Ascending aorta (tissue), 2 donors: ENCODE measurements around the gene ADGRB2. TPM values are rescaled to one million over a fixed set of nuclear protein-coding genes. Genes with fewer than 3 reads are reported as not detected.

Experiments
- DNase-seq, 2 donors: peaks; one replicate each; pipeline ENCODE4 v3.0.0-alpha.2; 2019; ENCODE audit warnings: low spot score in 2 of 2
- H3K27ac ChIP-seq, 2 donors: fragments of 200-600 bp; sonication (generic); one replicate each; pipeline ENCODE4 v1.5.1; 2016 to 2017; ENCODE audit warnings: mild to moderate bottlenecking in 1 of 2
- H3K27me3 ChIP-seq: fragments of 200-600 bp; sonication (generic); one replicate; pipeline ENCODE4 v1.5.1; 2017
- H3K36me3 ChIP-seq, 2 donors: fragments of 200-600 bp; sonication (generic); one replicate each; pipeline ENCODE4 v1.5.1; 2016
- H3K4me1 ChIP-seq, 2 donors: fragments of 200-600 bp; sonication (generic); one replicate each; pipeline ENCODE4 v1.5.1; 2016 to 2017; ENCODE audit warnings: mild to moderate bottlenecking in 1 of 2
- H3K4me3 ChIP-seq, 2 donors: fragments of 200-600 bp; sonication (generic); one replicate each; pipeline ENCODE4 v1.5.1; 2016 to 2017; ENCODE audit warnings: mild to moderate bottlenecking in 1 of 2
- H3K9me3 ChIP-seq, 2 donors: fragments of 200-600 bp; sonication (generic); one replicate each; pipeline ENCODE4 v1.5.1; 2016
- intact Hi-C: fragments of 100-400 bp; cut with DNase I; formaldehyde crosslinking; loops from one replicate; pipeline ENCODE4 v1.15.1; 2023
- total RNA-seq: library from RNA; depleted of rRNA; stranded (reverse); fragments of >200 nt; gene quantifications from one replicate; pipeline ENCODE4 v1.1.0, GENCODE V29; 2016
- TF ChIP-seq, protein P1 (sequence below), 3 experiments: fragments of 200-600 bp in 2 of 3; fragments of 450-650 bp in 1 of 3; sonication (generic) in 2 of 3; IDR thresholded peaks; one replicate each; pipeline ENCODE4 v1.5.1; 2016 to 2019; ENCODE audit warnings: antibody characterized with exemption in 3 of 3, mild to moderate bottlenecking in 1 of 3, moderate library complexity in 1 of 3

ADGRB2 gene
- total RNA-seq, 1 donor from 2014 or later: 1.9 TPM

DNA sequence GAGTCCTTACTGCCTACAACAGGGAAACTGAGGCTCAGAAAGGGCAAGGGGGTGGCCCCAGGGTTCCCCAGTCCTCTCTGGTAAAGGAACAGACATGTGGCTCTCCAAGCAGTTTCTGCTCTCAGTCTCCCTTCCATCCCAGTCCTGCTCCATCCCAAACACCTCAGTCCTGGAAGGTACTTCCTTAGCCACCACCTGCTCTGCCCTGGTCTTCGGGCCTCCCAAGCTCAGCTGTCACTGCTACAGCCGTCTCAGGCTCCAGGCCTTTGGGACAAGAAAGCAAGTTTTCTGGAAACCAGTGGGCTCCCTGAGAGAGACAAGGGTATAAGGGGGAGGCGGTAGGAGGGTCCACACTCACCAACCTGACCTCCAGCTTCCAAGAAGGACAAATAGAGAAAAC is 23.1 kb upstream of the ADGRB2 start:
- H3K4me3 ChIP-seq: no peak overlapping the region
- peaks cover 0 to 9% of the 10 kb centered on the region in 2 donors for H3K4me1 ChIP-seq
- DNase-seq: no peak
- H3K9me3 ChIP-seq: no peaks in the 10 kb centered on the region
- TF ChIP-seq, protein P1, sequence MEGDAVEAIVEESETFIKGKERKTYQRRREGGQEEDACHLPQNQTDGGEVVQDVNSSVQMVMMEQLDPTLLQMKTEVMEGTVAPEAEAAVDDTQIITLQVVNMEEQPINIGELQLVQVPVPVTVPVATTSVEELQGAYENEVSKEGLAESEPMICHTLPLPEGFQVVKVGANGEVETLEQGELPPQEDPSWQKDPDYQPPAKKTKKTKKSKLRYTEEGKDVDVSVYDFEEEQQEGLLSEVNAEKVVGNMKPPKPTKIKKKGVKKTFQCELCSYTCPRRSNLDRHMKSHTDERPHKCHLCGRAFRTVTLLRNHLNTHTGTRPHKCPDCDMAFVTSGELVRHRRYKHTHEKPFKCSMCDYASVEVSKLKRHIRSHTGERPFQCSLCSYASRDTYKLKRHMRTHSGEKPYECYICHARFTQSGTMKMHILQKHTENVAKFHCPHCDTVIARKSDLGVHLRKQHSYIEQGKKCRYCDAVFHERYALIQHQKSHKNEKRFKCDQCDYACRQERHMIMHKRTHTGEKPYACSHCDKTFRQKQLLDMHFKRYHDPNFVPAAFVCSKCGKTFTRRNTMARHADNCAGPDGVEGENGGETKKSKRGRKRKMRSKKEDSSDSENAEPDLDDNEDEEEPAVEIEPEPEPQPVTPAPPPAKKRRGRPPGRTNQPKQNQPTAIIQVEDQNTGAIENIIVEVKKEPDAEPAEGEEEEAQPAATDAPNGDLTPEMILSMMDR (IDR thresholded peaks at IDR 0.05): no peak
- no peaks in the 10 kb centered on the region for H3K27me3 ChIP-seq
- peak overlapping the region in 1 of 2 donors; percentile 36 for H3K27ac ChIP-seq
- intact Hi-C loops: loop anchor here (5.0 kb wide), 1 partner anchor 40 kb away; no protein-coding TSS in a partner anchor
- no peaks in the 10 kb centered on the region for H3K36me3 ChIP-seq

DNA sequence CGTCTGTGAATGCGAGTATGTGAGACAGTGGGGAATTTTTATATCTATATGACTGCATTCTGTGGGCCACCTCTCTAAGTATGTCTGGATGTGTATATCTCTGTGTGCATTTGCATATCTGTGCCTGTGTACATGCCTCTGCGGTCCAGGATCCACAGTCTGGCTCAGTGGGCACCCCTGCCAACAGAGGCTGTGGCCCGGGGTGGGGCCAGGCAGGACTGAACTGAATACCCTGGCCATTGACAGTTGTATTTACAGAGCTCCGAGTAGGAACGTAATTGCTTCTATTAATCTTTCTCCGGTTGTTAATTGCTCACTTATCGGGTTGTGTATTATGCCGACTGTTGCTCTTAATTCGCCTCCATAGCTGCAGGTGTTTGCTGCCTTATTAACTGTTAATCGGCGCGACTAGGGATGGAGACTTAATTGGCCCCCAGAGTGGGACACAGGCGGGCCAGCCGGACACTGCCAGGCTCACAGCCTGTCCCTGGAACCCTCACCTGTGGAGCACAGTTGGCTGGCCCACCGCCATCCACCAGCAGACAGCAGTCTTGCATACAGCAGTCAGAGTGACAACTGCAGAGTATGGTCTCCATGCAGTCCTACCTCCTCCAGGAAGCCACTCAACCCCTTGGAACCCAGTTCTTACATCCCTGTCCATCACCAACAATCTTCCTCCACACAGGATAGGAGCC is 22.4 kb upstream of the ADGRB2 start:
- H3K4me3 ChIP-seq: no peak overlapping the region
- no peaks in the 10 kb centered on the region for H3K36me3 ChIP-seq
- DNase-seq: no peak
- no peaks in the 10 kb centered on the region for H3K27me3 ChIP-seq
- H3K4me1 ChIP-seq: peaks cover 0 to 13% of the 10 kb centered on the region in 2 donors
- no peaks in the 10 kb centered on the region for H3K9me3 ChIP-seq
- intact Hi-C loops: loop anchor here (5.0 kb wide), 1 partner anchor 39 kb away; no protein-coding TSS in a partner anchor
- H3K27ac ChIP-seq: no peak overlapping the region
- TF ChIP-seq, protein P1 (IDR thresholded peaks at IDR 0.05): no peak

GRCh38 chr1:31785947-31786290 is 21.8 kb upstream of the ADGRB2 start:
- H3K27ac ChIP-seq: no peak overlapping the region
- H3K27me3 ChIP-seq: no peaks in the 10 kb centered on the region
- no peak overlapping the region for H3K4me3 ChIP-seq
- no peaks in the 10 kb centered on the region for H3K9me3 ChIP-seq
- intact Hi-C loops: loop anchor here (5.0 kb wide), 1 partner anchor 39 kb away; no protein-coding TSS in a partner anchor
- TF ChIP-seq, protein P1 (IDR thresholded peaks at IDR 0.05): no peak
- DNase-seq: no peak
- peaks cover 0 to 13% of the 10 kb centered on the region in 2 donors for H3K4me1 ChIP-seq
- no peaks in the 10 kb centered on the region for H3K36me3 ChIP-seq

DNA sequence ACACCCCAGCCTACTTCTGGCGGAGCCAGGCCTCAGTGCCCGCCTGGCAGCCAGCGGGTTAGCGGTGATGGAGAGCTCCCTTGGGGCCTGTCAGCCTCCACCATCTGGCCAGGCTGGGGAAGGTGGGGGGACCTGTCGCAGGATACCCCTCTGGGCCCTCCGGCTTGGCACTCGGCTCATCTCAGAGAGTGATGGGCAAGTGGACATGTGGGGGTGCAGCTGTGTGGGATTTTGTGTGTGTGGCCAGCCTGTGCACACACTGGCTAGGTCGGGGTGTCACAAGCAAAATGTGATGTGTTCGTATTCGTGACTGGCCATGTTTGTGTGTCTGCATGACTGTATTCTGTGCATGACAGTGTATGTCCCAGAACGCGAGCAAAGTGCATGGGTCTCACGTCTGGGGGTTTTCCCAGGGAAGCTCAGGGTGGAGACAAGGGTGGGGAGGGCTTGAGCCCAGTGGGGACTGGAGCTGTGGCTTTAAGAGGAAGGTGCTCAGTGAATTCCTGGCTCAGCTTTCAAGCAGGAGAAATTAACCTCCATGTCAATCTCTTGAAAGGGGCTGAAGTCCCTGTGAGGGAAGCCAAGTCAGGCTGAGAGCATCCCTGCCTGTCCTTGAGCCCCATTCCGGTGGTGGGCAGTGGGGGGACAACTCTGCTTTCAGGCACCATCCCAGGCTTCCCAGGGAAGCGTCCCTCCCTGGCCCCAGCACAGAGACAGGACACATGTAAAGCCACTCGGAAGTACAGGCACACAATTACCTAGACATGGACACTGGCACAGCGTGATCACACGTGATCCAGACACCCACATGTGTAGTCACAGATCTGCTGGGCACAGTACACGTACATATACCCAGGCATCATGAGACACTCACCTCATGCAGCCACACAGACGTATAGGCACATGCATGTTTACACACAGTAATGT is 21.1 kb upstream of the ADGRB2 start:
- H3K9me3 ChIP-seq: no peaks in the 10 kb centered on the region
- no peak overlapping the region for H3K4me3 ChIP-seq
- no peaks in the 10 kb centered on the region for H3K27me3 ChIP-seq
- intact Hi-C loops: loop anchor here (5.0 kb wide), 1 partner anchor 38 kb away; no protein-coding TSS in a partner anchor
- H3K4me1 ChIP-seq: peaks cover 0 to 13% of the 10 kb centered on the region in 2 donors
- H3K36me3 ChIP-seq: no peaks in the 10 kb centered on the region
- TF ChIP-seq, protein P1 (IDR thresholded peaks at IDR 0.05): no peak
- DNase-seq: no peak
- H3K27ac ChIP-seq: no peak overlapping the region

DNA sequence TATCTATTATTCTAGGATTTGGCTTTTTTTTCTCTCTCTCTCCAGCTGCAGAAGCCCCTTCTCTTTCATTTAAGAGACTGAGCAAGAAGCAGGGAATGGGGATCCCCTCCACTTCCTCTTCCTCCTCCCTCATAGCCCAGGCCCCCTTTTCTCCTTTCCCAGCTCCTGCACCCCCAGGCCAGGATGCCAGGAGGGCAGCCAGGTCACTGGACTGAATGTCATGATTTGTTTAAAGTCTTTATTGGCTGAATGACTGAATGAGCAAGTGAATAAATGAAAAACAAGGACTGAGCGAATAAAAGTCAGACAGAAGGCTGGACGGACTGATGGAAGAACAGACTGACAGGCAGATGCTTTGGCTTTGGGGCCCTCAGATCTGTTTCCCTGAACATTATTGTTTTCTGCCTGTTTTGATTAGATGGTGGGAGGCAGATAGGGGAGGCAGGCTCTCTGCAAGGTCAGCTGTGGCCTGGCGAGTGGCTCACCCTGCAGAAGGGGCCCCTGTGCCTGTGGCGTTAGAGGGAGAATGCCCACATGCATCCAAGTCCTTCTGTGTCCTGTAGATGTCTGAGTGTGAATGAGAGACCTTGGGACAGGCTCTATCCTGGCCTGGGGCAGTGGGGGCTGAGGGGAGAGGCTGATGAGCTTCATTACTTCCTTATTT is 20.3 kb upstream of the ADGRB2 start:
- no peaks in the 10 kb centered on the region for H3K27me3 ChIP-seq
- intact Hi-C loops: loop anchor here (5.0 kb wide), 1 partner anchor 37 kb away; no protein-coding TSS in a partner anchor
- H3K36me3 ChIP-seq: no peaks in the 10 kb centered on the region
- H3K27ac ChIP-seq: no peak overlapping the region
- TF ChIP-seq, protein P1 (IDR thresholded peaks at IDR 0.05): no peak
- no peaks in the 10 kb centered on the region for H3K9me3 ChIP-seq
- DNase-seq: no peak
- H3K4me1 ChIP-seq: peaks cover 0 to 13% of the 10 kb centered on the region in 2 donors
- H3K4me3 ChIP-seq: no peak overlapping the region
